Measurements from ENCODE around the gene KHDC4. TPM values are rescaled to one million over a fixed set of nuclear protein-coding genes. Genes with fewer than 3 reads are reported as not detected.

Gene KHDC4
- total RNA-seq (2021) (92.7 and 93.3 TPM in 2 replicates), Bru-seq, nascent RNA (percentile 97 among the genes with signal in this experiment), BruChase-seq, experiment 1, labeled RNA remaining after a 2-hour chase (percentile 96 among the genes with signal in this experiment), BruChase-seq, experiment 2, labeled RNA remaining after a 6-hour chase (percentile 95 among the genes with signal in this experiment)
- long read RNA-seq, full-length matches to known transcripts, result 18 of 45 reads
- long read RNA-seq, partial matches to known transcripts, result 4 of 45 reads
- long read RNA-seq, other reads (novel, unspliced or antisense), result 23 of 45 reads

DNA sequence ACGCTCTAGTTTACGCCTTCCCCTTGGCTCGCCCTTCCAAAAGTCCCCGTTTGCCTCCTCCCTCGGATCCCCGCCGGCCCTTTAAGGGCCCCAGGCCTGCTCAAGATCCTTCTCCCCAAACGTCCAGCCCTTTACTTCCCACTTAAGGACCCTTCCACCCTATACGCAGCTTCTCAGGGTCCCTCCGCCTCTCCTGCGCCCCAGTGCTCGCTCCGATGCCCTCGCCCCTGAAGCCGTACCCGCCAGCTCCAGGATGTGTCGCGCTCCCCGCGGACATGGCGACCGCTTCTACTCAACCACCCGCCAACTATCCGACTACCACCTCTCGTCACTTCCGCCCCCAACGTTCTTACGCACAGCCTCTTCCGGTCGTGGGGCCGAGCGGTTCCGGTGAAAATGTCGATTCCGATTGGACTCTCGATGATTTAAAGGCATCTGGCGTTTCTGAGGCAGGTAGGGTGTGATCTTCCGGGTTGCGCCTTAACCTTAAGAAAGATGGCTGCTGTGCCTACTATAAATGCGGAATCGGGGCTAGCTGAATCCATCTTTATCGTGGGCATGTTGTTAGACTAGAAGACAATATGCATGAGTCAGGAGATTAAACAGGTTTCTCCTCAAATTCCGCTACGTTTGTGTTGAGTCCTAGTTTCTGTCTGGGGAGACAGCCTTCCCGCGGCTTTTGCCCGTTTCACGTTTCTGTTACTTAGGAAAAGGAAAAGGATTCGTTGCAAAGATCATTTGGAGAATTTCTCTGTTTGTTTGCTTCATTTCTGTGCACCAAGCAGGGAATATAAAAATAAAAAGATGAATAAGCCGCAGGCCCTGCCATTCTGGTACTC lies at the start of gene KHDC4:
TSS of gene KHDC4 (minus strand) at position 317 of the 839 bp plus-strand sequence. CDS start at position 277, 40 bp downstream.
- POLR2A ChIA-PET (ENCODE audit: low non-redundant PET), result interaction anchor here (0.7 kb wide), 1 partner anchor 54 kb away, joined by 3 read pairs; no protein-coding TSS in a partner anchor
- Histone ChIP-seq H3K4me3 (ENCODE audit: low read depth, low read length, poor library complexity, severe bottlenecking) (peak within 1 kb of the TSS; percentile 67), H3K27me3 (replicated peaks; ENCODE audit: insufficient read depth, low read depth, low read length, poor library complexity) (no peaks in the 10 kb centered on the region), H3K36me3 (ENCODE audit: insufficient read depth, low read length, poor library complexity, severe bottlenecking) (peaks cover 43% of the 10 kb centered on the region), H3K4me1 (ENCODE audit: insufficient read depth, low read length, poor library complexity, severe bottlenecking) (peaks cover 35% of the 10 kb centered on the region), H3K27ac (ENCODE audit: low read depth, low read length, poor library complexity, severe bottlenecking) (peak within 1 kb of the TSS; percentile 90), H3K9me3 (ENCODE audit: low read depth, low read length, poor library complexity, severe bottlenecking) (no peaks in the 10 kb centered on the region)
- no TSS peak for BruUV-seq (replicated peaks)
- intact Hi-C loops (cut with micrococcal nuclease; ENCODE audit: unreplicated experiment), result no loop called here
- TF ChIP-seq, protein P1, sequence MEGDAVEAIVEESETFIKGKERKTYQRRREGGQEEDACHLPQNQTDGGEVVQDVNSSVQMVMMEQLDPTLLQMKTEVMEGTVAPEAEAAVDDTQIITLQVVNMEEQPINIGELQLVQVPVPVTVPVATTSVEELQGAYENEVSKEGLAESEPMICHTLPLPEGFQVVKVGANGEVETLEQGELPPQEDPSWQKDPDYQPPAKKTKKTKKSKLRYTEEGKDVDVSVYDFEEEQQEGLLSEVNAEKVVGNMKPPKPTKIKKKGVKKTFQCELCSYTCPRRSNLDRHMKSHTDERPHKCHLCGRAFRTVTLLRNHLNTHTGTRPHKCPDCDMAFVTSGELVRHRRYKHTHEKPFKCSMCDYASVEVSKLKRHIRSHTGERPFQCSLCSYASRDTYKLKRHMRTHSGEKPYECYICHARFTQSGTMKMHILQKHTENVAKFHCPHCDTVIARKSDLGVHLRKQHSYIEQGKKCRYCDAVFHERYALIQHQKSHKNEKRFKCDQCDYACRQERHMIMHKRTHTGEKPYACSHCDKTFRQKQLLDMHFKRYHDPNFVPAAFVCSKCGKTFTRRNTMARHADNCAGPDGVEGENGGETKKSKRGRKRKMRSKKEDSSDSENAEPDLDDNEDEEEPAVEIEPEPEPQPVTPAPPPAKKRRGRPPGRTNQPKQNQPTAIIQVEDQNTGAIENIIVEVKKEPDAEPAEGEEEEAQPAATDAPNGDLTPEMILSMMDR (conservative IDR thresholded peaks at IDR 0.05; ENCODE audit: low read depth, low read length), result no peak
- TF ChIP-seq EZH2 (IDR thresholded peaks at IDR 0.05; ENCODE audit: borderline replicate concordance, low read depth, low read length, poor library complexity, severe bottlenecking), result no peak
- DNase-seq (ENCODE audit: low spot score), result peak; percentile 99
- CTCF ChIA-PET, result interaction anchor here (0.7 to 1.0 kb wide), 2 partner anchors 196 to 411 kb away, joined by 4 to 5 read pairs; no protein-coding TSS in a partner anchor

DNA sequence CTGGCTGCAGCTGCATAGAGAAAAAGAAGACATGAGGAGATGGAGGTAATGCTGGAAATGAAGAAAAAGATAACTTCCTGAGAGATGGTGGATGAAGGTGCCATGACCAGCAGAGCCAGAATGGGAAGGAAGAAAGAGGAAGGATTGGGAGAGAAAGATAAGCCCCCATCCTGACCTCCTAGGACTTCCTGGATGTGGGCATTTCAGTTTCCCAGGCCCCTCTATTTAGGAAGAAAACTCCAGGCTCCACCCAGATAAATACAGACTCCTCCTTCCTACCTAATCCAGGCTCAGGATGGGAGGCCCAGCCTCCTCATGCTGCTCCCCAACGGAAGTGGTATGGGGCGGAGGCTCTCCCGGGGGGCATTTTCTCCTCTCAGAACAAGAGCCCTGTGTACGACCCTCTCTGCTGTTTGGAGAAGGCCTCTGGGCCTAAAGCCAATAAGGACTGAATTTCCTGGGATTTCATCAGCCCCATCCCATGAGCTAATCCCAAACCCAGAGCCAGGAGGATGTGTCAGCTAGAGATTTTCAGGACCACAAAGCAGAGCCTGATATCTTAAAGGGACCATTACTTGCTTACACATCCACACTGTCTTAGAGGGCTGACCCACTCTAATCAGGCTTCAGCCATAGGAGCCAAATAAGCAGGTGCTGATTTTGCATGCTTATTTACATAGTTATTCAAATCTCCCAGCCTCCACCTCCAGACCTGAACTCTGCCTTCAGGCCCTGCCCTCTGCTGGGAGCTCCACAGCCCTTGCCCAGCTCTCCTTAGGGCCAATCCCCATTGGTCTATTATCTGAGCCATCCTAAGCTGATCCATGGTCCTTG lies 49.2 kb upstream of the KHDC4 start:
- H3K9me3 ChIP-seq (ENCODE audit: low read depth, low read length, poor library complexity, severe bottlenecking), result no peaks in the 10 kb centered on the region
- intact Hi-C loops (cut with micrococcal nuclease; ENCODE audit: unreplicated experiment), result no loop called here
- no peaks in the 10 kb centered on the region for H3K36me3 ChIP-seq (ENCODE audit: insufficient read depth, low read length, poor library complexity, severe bottlenecking)
- ChIA-PET POLR2A (ENCODE audit: low non-redundant PET) (interaction anchor here (0.5 to 0.6 kb wide), 3 partner anchors 24 to 79 kb away, joined by 4 to 9 read pairs (median 6); no protein-coding TSS in a partner anchor), CTCF (interaction anchor here (0.5 to 1.2 kb wide), 4 partner anchors 45 to 242 kb away, joined by 3 to 6 read pairs (median 4); no protein-coding TSS in a partner anchor)
- H3K4me1 ChIP-seq (ENCODE audit: insufficient read depth, low read length, poor library complexity, severe bottlenecking), result peaks cover 59% of the 10 kb centered on the region
- H3K27me3 ChIP-seq (replicated peaks; ENCODE audit: insufficient read depth, low read depth, low read length, poor library complexity), result no peaks in the 10 kb centered on the region
- H3K27ac ChIP-seq (ENCODE audit: low read depth, low read length, poor library complexity, severe bottlenecking), result peak overlapping the region; percentile 95
- no TSS peak for BruUV-seq (replicated peaks)
- no peak for TF ChIP-seq EZH2 (IDR thresholded peaks at IDR 0.05; ENCODE audit: borderline replicate concordance, low read depth, low read length, poor library complexity, severe bottlenecking)
- TF ChIP-seq, protein P1 (conservative IDR thresholded peaks at IDR 0.05; ENCODE audit: low read depth, low read length), result 0 out of 2 replicates have a peak, but pooled peaks have one; percentile 8
- peak overlapping the region; percentile 95 for H3K4me3 ChIP-seq (ENCODE audit: low read depth, low read length, poor library complexity, severe bottlenecking)
- DNase-seq (ENCODE audit: low spot score), result peak; percentile 89

DNA sequence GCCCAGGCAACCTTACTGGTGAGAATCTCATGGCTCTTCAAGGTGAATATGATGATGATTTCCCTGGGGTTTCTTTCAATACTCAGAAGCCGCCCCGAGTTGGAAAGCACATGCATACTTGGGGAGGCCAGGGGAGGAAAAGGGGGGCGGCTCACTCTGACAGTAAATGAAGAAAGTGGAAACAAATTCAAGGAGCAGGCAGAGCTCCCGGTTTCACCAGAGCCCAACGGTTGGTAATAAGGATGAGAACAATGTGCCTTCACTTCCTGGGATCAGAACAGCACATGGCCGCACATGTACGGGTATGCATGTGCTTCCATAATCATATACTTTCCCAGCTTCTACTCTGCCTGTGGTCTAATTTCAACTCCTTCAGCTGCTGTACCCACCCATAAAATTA lies 47.9 kb upstream of the KHDC4 start:
- Histone ChIP-seq H3K9me3 (ENCODE audit: low read depth, low read length, poor library complexity, severe bottlenecking) (no peaks in the 10 kb centered on the region), H3K27ac (ENCODE audit: low read depth, low read length, poor library complexity, severe bottlenecking) (peak overlapping the region; percentile 95), H3K27me3 (replicated peaks; ENCODE audit: insufficient read depth, low read depth, low read length, poor library complexity) (no peaks in the 10 kb centered on the region), H3K4me3 (ENCODE audit: low read depth, low read length, poor library complexity, severe bottlenecking) (peak overlapping the region; percentile 95), H3K4me1 (ENCODE audit: insufficient read depth, low read length, poor library complexity, severe bottlenecking) (peaks cover 63% of the 10 kb centered on the region), H3K36me3 (ENCODE audit: insufficient read depth, low read length, poor library complexity, severe bottlenecking) (no peaks in the 10 kb centered on the region)
- intact Hi-C loops (cut with micrococcal nuclease; ENCODE audit: unreplicated experiment), result no loop called here
- no TSS peak for BruUV-seq (replicated peaks)
- POLR2A ChIA-PET (ENCODE audit: low non-redundant PET), result no interaction called here
- no peak for DNase-seq (ENCODE audit: low spot score)
- CTCF ChIA-PET, result no interaction called here
- no peak for TF ChIP-seq EZH2 (IDR thresholded peaks at IDR 0.05; ENCODE audit: borderline replicate concordance, low read depth, low read length, poor library complexity, severe bottlenecking)
- TF ChIP-seq, protein P1 (conservative IDR thresholded peaks at IDR 0.05; ENCODE audit: low read depth, low read length), result no peak
